Measurements from ENCODE around the gene ATF3.

DNA sequence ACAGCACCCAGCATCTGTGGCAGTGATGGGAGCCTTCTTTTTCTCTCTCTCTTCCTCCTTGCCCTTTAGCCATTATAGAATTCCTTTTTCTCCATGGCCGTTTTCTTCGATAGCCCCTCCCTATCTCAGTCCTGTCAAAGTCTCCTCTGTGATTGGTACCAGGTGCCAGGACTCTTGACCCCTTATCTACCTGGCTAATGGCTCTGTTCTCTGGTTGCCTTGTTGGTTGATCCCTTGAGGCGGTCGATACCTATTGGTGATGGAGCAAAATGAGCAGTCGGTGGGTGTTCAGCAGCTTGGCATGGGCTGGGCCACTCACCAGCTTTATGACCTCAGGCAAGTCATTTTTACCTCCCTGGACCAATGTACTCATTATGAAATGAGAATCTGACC is 2.0 kb downstream of the ATF3 start:
- TF ChIP-seq, protein P1, sequence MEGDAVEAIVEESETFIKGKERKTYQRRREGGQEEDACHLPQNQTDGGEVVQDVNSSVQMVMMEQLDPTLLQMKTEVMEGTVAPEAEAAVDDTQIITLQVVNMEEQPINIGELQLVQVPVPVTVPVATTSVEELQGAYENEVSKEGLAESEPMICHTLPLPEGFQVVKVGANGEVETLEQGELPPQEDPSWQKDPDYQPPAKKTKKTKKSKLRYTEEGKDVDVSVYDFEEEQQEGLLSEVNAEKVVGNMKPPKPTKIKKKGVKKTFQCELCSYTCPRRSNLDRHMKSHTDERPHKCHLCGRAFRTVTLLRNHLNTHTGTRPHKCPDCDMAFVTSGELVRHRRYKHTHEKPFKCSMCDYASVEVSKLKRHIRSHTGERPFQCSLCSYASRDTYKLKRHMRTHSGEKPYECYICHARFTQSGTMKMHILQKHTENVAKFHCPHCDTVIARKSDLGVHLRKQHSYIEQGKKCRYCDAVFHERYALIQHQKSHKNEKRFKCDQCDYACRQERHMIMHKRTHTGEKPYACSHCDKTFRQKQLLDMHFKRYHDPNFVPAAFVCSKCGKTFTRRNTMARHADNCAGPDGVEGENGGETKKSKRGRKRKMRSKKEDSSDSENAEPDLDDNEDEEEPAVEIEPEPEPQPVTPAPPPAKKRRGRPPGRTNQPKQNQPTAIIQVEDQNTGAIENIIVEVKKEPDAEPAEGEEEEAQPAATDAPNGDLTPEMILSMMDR (IDR thresholded peaks at IDR 0.05): no peak
- TF ChIP-seq POLR2A (IDR thresholded peaks at IDR 0.05) (no peak), POLR2AphosphoS5 (IDR thresholded peaks at IDR 0.05) (no peak)
